ENCODE results near the gene CDK14. TPM values are rescaled to one million over a fixed set of nuclear protein-coding genes. Genes with fewer than 3 reads are reported as not detected.
A peak's percentile ranks its signal among the peaks of the same experiment; 100 is the strongest.

Gene CDK14
- polyA plus RNA-seq, 1 donor = 19.5 TPM

- no peak for DNase-seq
Observed at GRCh38 chr7:91068136-91068795, 472.1 kb downstream of the CDK14 start.

DNA sequence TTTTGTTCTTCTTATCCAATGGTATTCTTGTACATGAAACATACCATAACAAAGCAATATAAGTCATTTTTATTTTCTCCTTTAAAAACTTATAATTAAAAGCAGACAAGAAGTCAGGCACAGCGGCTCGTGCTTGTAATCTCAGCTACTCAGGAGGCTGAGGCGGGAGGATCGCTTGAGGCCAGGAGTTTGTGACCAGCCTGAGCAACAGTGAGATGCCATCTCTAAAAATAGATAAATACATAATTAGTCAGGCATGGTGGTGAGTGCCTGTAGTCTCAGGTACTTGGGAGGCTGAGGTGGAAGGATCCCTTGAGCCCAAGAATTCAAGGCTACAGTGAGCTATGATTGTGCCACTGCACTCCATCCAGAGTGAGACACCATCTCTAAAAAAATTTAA lies 473.0 kb downstream of the CDK14 start:
- no peak for DNase-seq

- DNase-seq = no peak
Observed at GRCh38 chr7:91079487-91079886, 483.4 kb downstream of the CDK14 start.

- no peak for DNase-seq
Observed at GRCh38 chr7:91080351-91080750, 484.2 kb downstream of the CDK14 start.

DNA sequence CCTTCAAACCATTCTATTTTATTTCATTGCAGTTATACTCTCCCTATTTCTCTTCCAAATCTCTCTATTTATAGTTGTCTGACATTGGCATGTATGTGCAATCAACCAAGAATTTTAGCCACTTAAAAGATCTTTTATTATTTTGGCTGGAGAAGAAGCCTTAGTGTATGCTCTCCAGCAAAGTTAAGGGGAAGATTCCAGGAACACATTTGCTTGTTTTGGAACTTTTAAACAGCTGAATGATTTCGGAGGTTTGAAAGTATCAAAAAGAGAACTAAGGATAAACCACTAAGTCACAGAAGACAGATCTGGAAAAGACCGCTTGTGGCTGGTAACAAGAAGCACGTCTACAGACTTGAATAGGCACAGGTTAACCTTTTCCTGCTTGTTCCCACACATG lies 485.9 kb downstream of the CDK14 start:
- no peak for DNase-seq

DNA sequence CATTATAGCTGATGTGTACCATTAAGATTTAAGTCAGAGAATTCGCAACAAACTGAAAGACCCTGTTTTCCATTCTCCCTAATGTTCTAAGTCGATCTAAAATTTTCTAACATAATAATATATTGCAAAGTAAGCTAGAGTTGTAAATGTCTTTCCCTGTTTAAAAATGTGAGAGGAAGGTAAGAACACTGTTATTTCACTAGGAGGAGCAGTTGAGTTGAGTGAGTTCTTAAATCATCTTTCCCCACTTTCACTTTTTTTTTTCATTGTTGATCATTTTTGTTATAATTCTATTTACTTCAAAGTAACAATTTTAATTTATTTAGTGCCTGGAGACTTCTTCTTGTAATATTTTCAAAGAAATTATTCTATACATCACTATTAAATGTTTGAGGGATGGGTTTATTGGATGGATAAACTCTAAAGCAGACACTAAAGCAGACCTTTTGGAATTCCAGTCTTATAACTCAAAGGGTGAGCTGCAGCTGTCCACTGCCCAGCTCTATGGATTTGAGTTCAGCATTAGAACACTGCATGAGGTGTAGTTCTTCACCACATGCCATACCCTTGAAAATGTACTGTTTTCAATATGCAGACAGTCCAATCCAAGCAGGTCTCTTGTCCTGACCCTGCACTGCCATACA lies 486.9 kb downstream of the CDK14 start:
- DNase-seq = peak; percentile 24

DNA sequence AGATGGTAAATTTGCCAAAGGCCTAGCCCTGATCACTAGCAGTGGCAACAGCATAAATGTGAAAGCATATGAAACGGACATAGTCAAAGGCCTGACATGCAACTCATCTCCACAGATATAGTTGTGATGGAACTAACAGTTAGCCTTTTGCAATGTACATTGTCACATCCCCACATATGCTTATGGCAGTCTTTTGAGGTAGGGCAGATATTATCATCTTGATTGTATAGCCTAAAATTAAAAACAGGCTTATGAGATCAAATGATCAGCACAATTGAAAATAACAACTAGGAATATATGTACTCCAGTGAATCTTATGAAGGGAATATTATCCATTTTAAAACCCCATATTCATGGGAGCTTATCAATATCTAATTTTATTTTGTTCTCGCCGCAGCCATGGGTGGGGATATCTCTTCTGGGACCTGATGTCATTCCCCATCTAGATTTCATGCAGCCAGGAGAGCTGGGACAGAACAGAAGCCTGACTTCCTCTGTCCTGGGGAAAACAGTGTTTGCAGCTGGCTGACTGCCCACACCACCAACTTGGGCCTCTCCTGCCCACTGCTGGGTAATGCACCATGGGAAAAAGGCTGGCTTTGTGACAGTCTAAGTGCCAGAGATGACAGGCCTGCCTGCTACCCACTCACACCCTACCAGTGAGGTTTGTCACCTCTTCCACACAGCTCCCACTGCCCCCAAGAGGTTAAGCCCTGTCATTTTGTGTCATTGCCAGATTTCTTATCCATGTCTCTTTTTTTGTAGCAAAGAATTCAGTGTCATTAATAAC lies 487.9 kb downstream of the CDK14 start:
- DNase-seq = no peak

DNA sequence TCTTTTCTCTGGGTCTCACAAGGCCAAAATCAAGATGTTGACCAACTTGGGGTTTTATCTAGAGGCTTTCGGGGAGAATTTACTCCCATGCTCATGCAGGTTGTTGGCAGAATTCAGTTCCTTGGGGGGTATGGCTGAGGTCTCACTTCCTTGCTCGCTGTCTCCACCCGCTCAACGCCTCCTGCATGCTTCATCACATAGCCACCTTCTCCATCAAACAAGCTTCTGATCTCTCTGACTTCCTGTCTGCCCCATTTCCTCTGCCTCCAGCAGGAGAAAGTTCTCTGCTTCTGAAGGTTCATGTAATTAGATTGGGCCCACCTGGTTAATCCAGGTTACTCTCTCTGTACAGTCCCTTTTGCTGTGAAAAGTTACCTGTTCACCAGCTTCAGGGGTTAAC lies 489.1 kb downstream of the CDK14 start:
- no peak for DNase-seq

GRCh38 chr7:91086200-91086599 lies 490.1 kb downstream of the CDK14 start:
- DNase-seq = no peak

GRCh38 chr7:91088156-91088555 lies 492.0 kb downstream of the CDK14 start:
- no peak for DNase-seq

DNA sequence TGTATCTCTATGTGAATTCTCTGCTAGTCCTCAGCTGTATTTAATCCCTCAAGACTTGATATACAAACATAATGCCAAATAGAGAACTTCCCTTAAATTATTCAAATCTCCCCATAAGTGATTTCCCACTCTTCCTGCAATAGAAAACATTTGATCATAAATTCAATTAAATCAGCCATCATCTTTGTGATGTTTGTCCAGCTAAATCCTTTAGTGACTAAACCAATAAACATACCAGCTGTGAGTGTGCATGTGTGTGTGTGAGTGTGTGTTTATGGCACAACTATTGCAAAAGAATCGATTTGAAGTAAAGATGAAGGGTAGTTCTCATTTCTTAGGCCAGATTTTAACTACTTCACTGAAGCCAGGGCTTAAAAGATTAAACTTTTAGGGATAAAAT lies 492.6 kb downstream of the CDK14 start:
- DNase-seq = no peak

DNA sequence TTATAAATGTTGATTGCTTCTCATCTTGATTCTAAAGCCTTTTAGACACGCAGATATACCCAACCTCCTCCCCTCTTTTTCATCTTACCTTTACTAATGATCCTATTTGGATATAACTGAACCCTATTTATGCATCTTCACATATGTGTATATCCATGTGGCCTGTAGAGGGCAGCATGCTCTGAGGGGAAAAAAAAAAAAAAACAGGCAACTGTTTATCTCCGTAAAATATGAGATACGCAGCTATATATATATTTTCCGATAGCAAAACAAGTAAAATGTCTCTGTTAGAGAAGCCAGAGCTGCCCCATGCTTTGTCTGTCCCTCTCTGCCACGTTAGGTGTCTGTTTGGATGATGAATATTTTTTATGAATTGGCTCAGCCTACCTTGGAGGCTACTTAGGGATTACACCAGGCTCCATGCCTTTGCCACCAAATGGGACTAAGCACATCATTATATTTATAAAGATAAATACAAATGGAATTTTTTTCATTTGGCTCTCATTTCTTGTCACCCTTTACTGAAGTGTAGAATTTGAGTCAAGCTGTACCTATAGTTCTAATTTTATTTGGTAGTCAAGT lies 493.4 kb downstream of the CDK14 start:
- peak; percentile 51 for DNase-seq

- no peak for DNase-seq
Observed at GRCh38 chr7:91090684-91091083, 494.6 kb downstream of the CDK14 start.

DNA sequence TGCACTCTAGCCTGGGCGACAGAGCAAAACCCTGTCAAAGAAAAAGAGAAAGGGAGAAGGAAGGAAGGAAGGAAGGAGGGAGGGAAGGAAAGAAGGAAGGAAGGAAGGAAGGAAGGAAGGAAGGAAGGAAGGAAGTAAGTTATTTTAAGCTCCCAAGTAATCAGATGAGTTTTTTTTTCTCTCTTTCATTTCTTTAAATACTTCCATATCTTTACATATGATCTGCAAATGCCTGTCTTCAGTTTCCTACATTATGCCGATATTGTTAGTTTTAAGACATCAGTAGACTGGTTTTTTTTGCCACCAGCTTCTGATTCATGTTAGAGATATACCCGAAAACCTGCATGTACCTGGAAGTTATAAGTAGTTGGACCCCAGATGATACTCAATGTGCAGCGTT lies 495.5 kb downstream of the CDK14 start:
- DNase-seq = no peak

DNA sequence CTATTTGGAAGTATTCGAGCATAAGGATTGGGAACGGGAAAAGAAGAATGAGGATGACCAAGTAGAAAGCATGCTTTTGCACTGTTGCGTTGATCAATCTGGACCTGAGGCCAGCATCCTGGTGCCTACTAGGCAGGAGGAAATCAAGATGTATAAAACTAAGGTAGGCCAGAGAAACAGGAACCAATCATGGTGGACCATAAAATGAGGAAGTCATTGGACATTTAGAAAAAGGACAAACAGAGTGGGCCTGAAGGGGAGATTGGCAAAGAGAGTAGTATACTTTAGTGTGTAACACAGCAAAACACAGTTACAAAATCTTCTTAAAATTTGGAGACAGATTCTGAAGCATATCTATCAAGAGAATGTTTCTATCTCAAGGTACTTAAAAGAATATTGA lies 497.1 kb downstream of the CDK14 start:
- no peak for DNase-seq

GRCh38 chr7:91098566-91098965 lies 502.4 kb downstream of the CDK14 start:
- no peak for DNase-seq

- no peak for DNase-seq
Observed at GRCh38 chr7:91103363-91103762, 507.2 kb downstream of the CDK14 start.

DNA sequence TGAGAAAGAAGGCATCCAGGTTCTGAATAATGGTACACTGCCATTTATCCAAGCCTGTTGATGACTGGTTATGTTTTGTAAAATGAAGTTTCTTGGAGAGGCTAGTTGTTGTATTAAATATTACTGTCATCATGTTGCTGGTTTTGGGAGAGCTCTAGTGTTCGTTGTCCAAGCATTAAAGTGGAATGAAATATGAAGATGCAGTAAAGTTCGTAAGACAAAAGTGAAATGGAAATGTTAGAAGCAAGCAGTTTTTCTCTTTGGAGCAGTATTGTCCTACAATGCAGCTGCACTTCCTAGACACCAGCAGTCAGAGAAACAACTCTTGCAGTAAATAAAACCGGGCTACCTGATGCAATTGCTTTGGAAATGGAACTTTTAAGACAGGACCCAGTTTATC lies 511.3 kb downstream of the CDK14 start:
- peak; percentile 48 for DNase-seq

- DNase-seq = no peak
Observed at GRCh38 chr7:91109200-91109599, 513.1 kb downstream of the CDK14 start.

GRCh38 chr7:91112902-91113341 lies 516.8 kb downstream of the CDK14 start:
- peak; percentile 45 for DNase-seq

GRCh38 chr7:91114232-91114631 lies 518.1 kb downstream of the CDK14 start:
- DNase-seq = no peak

- DNase-seq = no peak
Observed at GRCh38 chr7:91126762-91127161, 530.6 kb downstream of the CDK14 start.

DNA sequence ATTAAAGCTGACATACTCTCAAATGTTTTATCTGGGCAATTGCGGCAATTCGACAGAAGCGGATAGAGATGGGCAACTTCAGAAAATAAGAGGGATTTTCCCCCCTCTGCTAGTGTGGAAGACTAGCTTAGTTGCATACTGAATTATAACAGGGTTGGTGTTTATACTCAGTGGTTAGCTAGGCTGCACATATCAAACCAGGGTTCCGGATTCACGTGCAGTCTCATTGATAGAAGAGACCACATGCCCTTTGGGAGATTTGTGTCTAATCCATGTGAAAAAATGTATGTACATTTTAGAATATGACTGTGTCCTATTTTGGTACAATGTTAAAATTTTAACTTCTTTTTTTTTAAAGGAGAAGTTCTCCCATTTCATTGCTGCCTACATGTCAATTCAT lies 531.2 kb downstream of the CDK14 start:
- no peak for DNase-seq
